HCEC 1CT (cell line): Measurements from ENCODE around the gene TUBB1.
"Not testable (repeated sequence)": the region's sequence is repeated elsewhere in the genome, so short reads cannot be mapped to it uniquely, and the experiment has no call there.

Source experiments
- DNase-seq: peaks from one replicate; pipeline ENCODE4 v3.0.0-alpha.2; 2017

The TUBB1 gene

GRCh38 chr20:59024111-59024530 is 4.9 kb downstream of the TUBB1 start:
- no peak for DNase-seq

GRCh38 chr20:59025086-59025485 is 5.9 kb downstream of the TUBB1 start:
- DNase-seq = no peak

GRCh38 chr20:59025511-59025910 is 6.3 kb downstream of the TUBB1 start:
- no peak for DNase-seq

GRCh38 chr20:59026904-59027740 is 7.9 kb downstream of the TUBB1 start:
- no peak for DNase-seq

- peak; percentile 54 for DNase-seq
Measured at GRCh38 chr20:59027741-59028320, 8.6 kb downstream of the TUBB1 start.

- DNase-seq = no peak
Measured at GRCh38 chr20:59028812-59029211, 9.6 kb downstream of the TUBB1 start.

- no peak for DNase-seq
Measured at GRCh38 chr20:59030911-59031563, 11.8 kb downstream of the TUBB1 start.

- no peak for DNase-seq
Measured at GRCh38 chr20:59031564-59032022, 12.4 kb downstream of the TUBB1 start.

GRCh38 chr20:59032023-59032712 is 12.9 kb downstream of the TUBB1 start, which contains the start of gene ATP5F1E:
Gene ATP5F1E, minus strand, starts transcription at chr20:59032335. Its CDS starts 84 bp downstream, at chr20:59032251.
- DNase-seq = peak; percentile 98

GRCh38 chr20:59032713-59033059 is 13.5 kb downstream of the TUBB1 start:
- no peak for DNase-seq

- no peak for DNase-seq
Measured at GRCh38 chr20:59033093-59033492, 13.9 kb downstream of the TUBB1 start.

- no peak for DNase-seq
Measured at GRCh38 chr20:59033616-59034165, 14.5 kb downstream of the TUBB1 start.

GRCh38 chr20:59035381-59035780 is 16.2 kb downstream of the TUBB1 start:
- DNase-seq = no peak

GRCh38 chr20:59037386-59037785 is 18.2 kb downstream of the TUBB1 start:
- DNase-seq = no peak

- DNase-seq = peak; percentile 30
Measured at GRCh38 chr20:59039233-59039632, 20.0 kb downstream of the TUBB1 start.

GRCh38 chr20:59040667-59041066 is 21.4 kb downstream of the TUBB1 start:
- no peak for DNase-seq

- not testable (repeated sequence) for DNase-seq
Measured at GRCh38 chr20:59041487-59041886, 22.3 kb downstream of the TUBB1 start.

- DNase-seq = peak; percentile 7
Measured at GRCh38 chr20:59042151-59042795, 23.0 kb downstream of the TUBB1 start, which contains the start of gene PRELID3B. Gene PRELID3B, minus strand, starts transcription at chr20:59042786. Its CDS starts 56 bp downstream, at chr20:59042730.

- peak; percentile 92 for DNase-seq
Measured at GRCh38 chr20:59042796-59043631, 23.8 kb downstream of the TUBB1 start.

GRCh38 chr20:59043698-59044097 is 24.5 kb downstream of the TUBB1 start:
- no peak for DNase-seq

GRCh38 chr20:59044295-59044694 is 25.1 kb downstream of the TUBB1 start:
- DNase-seq = no peak
